GM19397 (cell line): ENCODE data around the gene SCD5.

ENCODE experiments used
- ATAC-seq: cut with Tn5 transposase; IDR thresholded peaks from one replicate; pipeline ENCODE4 v1.9.1; 2021; ENCODE audit warnings: mild to moderate bottlenecking, moderate library complexity; ENCODE audit not compliant: unreplicated experiment

The SCD5 gene

GRCh38 chr4:82739287-82740190 is 59.1 kb downstream of the SCD5 start:
- peak; percentile 94 for ATAC-seq

- no peak for ATAC-seq
Observed at GRCh38 chr4:82737354-82737753, 61.2 kb downstream of the SCD5 start.

- no peak for ATAC-seq
Observed at GRCh38 chr4:82733636-82734035, 65.0 kb downstream of the SCD5 start.

GRCh38 chr4:82728301-82728700 is 70.3 kb downstream of the SCD5 start:
- no peak for ATAC-seq

GRCh38 chr4:82726596-82726995 is 72.0 kb downstream of the SCD5 start:
- ATAC-seq, result no peak

GRCh38 chr4:82721819-82722423 is 76.7 kb downstream of the SCD5 start:
- ATAC-seq, result peak; percentile 71

GRCh38 chr4:82718162-82718940 is 80.2 kb downstream of the SCD5 start:
- ATAC-seq, result no peak

GRCh38 chr4:82715731-82716617 is 82.6 kb downstream of the SCD5 start:
- ATAC-seq, result no peak

GRCh38 chr4:82713856-82714255 is 84.7 kb downstream of the SCD5 start:
- ATAC-seq, result no peak

- no peak for ATAC-seq
Observed at GRCh38 chr4:82712561-82712960, 86.0 kb downstream of the SCD5 start.

GRCh38 chr4:82711158-82711785 is 87.3 kb downstream of the SCD5 start:
- no peak for ATAC-seq

- ATAC-seq, result no peak
Observed at GRCh38 chr4:82710197-82710929, 88.2 kb downstream of the SCD5 start.

GRCh38 chr4:82708982-82709381 is 89.6 kb downstream of the SCD5 start:
- no peak for ATAC-seq

- no peak for ATAC-seq
Observed at GRCh38 chr4:82706349-82707000, 92.1 kb downstream of the SCD5 start.

GRCh38 chr4:82705928-82706300 is 92.7 kb downstream of the SCD5 start:
- no peak for ATAC-seq

GRCh38 chr4:82705169-82705927 is 93.2 kb downstream of the SCD5 start:
- ATAC-seq, result no peak

- no peak for ATAC-seq
Observed at GRCh38 chr4:82704156-82704555, 94.4 kb downstream of the SCD5 start.

GRCh38 chr4:82698412-82698811 is 100.2 kb downstream of the SCD5 start:
- no peak for ATAC-seq
